ENCODE data around the gene SART1.

Gene SART1, protein sequence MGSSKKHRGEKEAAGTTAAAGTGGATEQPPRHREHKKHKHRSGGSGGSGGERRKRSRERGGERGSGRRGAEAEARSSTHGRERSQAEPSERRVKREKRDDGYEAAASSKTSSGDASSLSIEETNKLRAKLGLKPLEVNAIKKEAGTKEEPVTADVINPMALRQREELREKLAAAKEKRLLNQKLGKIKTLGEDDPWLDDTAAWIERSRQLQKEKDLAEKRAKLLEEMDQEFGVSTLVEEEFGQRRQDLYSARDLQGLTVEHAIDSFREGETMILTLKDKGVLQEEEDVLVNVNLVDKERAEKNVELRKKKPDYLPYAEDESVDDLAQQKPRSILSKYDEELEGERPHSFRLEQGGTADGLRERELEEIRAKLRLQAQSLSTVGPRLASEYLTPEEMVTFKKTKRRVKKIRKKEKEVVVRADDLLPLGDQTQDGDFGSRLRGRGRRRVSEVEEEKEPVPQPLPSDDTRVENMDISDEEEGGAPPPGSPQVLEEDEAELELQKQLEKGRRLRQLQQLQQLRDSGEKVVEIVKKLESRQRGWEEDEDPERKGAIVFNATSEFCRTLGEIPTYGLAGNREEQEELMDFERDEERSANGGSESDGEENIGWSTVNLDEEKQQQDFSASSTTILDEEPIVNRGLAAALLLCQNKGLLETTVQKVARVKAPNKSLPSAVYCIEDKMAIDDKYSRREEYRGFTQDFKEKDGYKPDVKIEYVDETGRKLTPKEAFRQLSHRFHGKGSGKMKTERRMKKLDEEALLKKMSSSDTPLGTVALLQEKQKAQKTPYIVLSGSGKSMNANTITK

GRCh38 chr11:65961267-65962140 is at the start of gene SART1:
Gene SART1, plus strand, starts transcription at chr11:65961734. Its CDS starts 47 bp downstream, at chr11:65961781.
- DNase-seq, result peak; percentile 89

GRCh38 chr11:65912845-65913244 is 48.7 kb upstream of the SART1 start:
- no peak for DNase-seq

- DNase-seq, result no peak
Measured at GRCh38 chr11:65915101-65915820, 46.3 kb upstream of the SART1 start.

DNA sequence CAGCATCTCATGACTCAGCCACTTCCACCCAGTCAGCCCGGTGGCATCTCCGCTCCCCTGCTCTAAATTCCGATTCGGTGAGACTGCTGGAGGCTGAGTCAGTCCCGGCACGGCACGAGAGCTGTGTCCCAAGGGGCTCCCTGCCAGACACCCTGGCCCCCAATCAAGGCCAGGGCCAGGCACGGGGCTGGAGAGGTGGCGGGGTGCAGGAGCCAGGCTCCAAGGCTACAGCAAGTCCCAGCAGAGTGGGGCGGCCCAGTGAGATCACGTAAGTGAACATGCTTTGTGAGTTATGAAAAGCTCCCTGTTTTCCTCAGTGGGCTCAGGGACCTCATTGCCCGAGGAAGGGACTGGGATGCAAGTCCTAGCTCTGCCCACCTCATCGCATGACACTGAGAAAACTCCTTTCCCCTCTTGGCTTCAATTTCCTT is 45.7 kb upstream of the SART1 start:
- no peak for DNase-seq

GRCh38 chr11:65916391-65916790 is 45.1 kb upstream of the SART1 start:
- DNase-seq, result no peak

- DNase-seq, result no peak
Measured at GRCh38 chr11:65917077-65917433, 44.5 kb upstream of the SART1 start.

- DNase-seq, result no peak
Measured at GRCh38 chr11:65917434-65918210, 43.9 kb upstream of the SART1 start.

DNA sequence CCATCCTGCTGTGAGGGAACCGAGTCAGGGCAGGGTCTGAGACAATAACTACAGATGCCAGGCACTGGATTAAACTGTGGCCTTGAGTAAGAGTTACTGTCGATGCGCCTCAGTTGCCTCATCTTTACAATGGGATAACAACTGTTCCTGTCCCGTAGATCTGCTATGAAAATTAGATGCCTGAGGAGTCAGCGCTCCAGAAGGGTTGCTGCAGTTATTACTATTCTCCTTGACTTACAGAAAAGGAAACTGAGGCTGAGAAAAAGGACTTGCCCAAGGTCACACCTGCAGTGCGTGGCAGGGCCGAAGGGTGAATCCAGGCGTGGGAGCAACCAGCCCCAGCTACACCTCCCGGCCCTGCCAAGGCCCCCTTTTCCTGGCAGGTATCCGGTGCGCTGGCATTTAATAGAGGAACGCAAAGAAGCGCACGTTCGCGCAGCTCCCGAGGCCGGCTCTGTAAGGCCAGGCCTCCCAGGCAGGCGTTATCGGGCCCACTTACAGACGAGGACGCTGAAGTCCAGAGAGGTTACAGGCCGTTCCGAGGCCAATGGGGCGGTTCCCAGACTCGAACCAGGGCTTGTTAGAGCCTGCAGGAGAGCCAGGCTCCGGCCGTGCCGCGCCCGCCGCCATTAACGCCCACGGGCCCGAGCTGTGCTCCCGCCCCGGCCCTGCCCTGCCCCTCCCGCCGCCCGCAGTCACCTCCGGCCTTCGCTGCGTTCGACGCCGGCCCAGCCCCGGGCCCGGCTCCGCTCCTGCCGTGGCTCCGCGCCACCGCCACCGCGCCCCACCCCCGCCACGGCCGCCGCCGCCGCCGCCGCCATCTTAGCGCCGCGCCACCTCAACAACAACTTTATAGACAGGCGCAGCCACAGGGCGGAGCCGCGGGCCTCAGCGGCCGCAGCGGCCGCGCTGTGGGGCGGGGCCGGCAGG is 43.1 kb upstream of the SART1 start, which contains the start of gene C11orf68:
C11orf68 (minus strand) TSS at position 852 of the 930 bp plus-strand sequence; CDS start at position 821, 31 bp downstream.
- no peak for DNase-seq

- DNase-seq, result peak; percentile 85
Measured at GRCh38 chr11:65919141-65919572, 42.4 kb upstream of the SART1 start, which contains the start of gene DRAP1. Gene DRAP1, plus strand, starts transcription at chr11:65919426. Its CDS starts 76 bp downstream, at chr11:65919502.

GRCh38 chr11:65919573-65920371 is 41.8 kb upstream of the SART1 start:
- no peak for DNase-seq

DNA sequence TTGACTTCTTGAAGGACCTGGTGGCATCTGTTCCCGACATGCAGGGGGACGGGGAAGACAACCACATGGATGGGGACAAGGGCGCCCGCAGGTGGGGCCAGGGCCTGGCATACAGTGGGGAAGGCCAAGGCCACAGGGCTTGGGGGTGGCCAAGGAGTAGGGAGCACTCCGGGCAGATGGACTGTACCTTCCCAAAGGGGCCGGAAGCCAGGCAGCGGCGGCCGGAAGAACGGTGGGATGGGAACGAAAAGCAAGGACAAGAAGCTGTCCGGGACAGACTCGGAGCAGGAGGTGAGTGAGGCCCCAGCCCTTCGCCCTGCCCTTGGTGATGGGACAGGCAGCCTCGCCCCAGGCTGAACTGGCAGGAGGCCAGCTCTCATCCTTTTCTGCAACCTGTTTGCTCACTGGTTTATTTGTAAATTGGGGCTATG is 41.1 kb upstream of the SART1 start:
- DNase-seq, result no peak

GRCh38 chr11:65921033-65921555 is 40.4 kb upstream of the SART1 start:
- no peak for DNase-seq

- no peak for DNase-seq
Measured at GRCh38 chr11:65921876-65922275, 39.7 kb upstream of the SART1 start.

DNA sequence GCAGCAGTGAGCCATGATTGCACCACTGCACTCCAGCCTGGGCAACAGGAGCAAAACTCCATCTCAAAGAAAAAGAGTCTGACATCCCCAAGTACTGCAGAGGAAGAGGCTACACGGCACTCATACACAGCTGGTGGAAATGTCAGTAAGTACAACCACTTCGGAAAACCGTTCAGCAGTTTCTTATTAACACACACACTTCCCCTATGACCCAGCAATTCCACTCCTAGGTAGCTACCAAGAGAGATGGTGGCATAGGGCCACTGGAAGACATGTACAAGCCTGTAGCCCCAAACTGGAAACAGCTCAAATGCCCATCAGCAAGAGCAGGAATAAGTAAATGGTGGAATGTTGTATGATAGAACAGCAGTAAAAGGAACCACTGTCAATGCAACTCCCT is 39.0 kb upstream of the SART1 start:
- DNase-seq, result no peak

- no peak for DNase-seq
Measured at GRCh38 chr11:65925397-65925796, 36.1 kb upstream of the SART1 start.

DNA sequence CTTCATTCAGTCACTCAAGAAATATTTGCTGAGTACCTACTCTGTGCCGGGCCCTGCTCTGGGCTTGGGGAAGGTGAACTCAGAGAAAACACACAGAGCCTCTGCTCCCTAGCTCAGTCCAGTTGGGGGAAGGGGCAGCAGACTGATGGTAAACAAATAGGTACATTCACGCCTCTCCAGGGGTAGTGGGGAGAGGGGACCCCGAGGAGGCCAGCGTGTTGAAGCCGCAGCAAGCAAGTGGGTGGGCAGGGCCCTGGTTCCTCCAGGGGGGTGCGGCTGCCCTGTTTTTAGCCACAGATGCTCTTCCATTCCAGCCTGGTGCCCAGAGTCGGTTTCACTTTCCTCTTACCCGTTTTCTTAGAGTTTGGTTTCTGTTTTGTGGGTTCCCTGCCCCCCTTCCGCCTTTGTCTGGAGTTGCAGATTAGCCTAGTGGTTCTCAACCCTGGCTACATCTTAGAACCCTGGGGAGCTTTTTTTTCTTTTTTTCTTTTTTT is 33.6 kb upstream of the SART1 start:
- no peak for DNase-seq

DNA sequence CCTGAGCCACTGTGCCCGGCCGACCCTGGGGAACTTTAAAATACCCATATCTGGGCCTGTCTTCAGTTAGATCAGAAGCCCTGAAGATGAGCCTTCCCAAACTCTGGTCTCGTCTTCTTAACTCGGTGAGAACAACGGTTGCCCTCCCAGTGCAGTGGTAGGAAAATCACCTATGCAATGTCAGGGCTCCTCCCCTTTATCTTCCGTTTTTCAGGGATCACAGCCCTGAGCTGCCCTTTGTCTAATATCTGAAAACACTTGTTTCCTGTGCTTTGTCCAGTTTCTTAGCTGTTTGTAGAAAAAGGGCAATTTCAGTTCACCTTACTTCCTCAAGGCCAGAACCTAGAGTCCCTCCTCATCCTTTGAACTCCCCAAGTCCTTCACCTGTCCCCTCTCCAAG is 32.9 kb upstream of the SART1 start:
- no peak for DNase-seq

- no peak for DNase-seq
Measured at GRCh38 chr11:65931773-65932557, 29.6 kb upstream of the SART1 start.

Data from NCI-H1694 (cell line).